ENCODE measurements around the gene ZNF526.
"Not testable (repeated sequence)": the region's sequence is repeated elsewhere in the genome, so short reads cannot be mapped to it uniquely, and the experiment has no call there.

Gene ZNF526

DNA sequence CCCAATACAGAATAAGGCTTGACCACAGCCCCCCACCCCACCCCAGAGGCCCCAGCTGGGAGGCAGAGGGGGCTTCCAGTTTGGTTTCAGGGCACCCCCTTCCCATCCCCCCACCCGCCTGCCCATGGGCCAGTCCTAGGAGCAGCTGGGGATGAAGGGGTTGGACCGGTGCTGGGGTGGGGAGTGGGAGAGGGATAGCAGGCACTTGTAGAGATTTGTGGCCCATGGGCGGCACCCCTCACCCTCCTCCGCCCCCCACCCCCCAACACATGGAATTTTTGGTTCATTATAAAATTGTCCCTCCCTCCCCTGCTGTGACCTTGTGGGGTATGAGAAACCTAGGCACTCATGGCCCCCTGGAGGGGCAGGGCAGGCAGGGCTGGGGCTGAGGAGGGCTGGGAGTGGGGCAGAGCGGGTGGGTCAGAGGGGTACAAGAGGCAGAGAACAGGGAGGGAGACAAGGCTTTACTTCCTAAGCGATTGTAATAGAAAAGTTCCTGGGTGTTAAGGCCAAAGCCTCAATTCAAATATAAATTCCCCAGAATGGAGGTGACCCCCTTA is 27.6 kb downstream of the ZNF526 start:
- no peak for DNase-seq (ENCODE audit: low spot score)

DNA sequence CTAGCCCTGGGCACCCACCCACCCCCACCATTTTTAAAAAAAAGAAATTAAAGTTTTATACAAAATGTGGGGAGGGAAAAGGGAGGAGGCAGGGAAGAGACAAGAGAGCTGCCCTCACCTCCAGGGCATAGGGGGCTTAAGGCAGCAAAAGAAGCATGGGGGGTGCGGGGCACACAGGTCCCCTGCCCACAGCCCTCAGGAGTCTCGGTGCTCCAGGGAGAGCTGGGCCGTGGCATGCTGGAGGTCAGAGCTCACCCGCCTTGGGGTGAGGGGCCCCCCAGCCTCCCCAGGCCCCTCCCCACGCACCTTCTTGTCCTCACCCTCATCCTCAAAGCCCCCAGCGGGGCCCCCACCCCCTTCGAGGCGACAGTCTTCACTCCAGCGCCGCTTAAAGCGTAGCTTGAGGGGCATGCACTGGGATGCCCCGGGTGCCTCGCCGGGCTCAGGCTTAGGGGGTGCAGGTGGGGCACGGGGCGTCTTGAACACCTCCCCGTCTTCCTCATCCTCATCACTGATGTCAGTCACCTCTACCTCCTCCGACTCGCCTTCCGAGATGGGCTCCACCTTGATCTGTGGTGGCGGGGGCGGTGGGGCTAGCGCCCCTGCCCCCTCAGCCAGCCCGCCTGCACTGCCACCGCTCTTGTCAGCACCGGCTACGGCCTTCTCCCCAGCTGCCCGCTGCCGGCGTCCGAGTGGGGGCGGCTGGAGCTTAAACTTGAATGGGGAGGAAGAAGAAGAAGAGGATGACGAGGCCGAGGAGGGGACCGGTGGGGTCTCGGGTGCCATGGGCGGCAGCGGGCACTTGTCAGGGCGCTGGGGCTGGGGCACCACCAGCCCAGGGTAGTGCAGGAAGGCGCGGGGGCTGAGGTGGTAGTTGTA is 28.4 kb downstream of the ZNF526 start:
- no peak for DNase-seq (ENCODE audit: low spot score)

DNA sequence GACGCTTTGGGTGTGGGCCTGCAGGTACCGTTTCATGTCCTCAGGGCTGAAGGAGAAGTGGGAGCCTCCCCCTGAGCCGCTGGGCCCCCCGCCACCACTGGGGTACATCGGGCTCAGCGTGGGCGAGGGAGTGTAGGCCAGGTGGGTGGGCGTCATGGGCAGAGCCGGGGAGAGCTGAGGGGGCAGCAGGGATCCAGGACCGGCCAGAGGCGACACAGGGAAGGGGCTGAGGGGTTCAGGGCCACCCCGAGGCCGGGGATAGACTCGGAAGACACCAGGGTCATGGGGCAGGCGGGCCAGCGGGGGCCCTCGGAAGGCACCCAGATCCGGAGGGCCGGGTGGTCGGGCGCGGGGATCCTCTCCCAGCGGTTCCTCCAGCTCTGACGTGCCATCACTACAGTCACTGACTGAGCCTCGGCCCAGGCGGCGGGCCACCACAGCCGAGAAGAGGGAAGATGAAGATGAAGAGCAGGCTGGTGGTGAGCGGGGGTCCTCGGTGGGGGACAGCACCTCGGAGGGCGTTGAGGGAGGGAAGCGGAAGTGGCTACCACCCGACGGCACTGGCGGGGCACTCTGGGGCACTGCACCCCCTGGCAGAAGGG is 29.1 kb downstream of the ZNF526 start:
- DNase-seq (ENCODE audit: low spot score), result no peak

DNA sequence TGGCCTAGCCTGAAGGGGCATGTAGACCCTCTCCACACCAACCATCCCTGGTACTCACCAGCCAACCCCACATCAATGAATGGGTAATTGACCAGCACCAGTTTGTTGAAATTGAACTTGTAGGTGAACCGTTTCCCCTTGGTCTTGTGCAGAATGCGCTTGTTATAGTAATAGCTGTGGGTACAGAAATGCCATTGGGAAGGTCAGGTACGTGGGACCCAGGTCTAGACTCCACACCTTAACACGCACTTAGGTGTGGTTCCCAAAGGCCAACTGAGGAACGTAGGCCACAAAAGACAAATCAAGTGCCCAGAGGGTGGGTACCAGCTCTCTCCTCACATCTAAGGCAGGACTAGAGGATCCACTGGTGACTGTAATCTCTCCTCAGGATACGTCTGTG is 29.7 kb downstream of the ZNF526 start:
- DNase-seq (ENCODE audit: low spot score), result no peak

DNA sequence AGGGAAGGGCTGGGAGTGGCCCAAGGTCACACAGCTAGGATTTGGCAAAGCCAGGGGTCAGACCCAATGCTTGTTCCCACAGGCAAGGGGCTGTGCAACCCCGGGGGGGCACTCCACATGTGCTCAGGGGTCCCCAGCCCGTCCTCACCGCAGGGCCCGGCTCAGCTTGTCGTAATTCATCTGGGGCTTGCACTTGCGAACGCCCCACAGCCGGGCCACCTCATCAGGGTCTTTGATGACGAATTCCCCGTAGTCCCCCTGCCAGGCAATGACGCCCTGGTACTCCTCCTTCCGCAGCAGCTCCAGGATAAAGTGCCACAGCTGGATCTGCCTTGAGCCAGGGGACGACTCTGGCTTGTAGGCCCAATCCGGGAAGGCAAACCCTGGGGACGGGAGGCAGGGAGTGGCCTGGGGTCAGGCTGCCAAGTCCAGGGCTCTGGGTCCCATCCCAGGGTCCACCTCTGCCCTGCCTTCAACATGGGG is 30.1 kb downstream of the ZNF526 start:
- no peak for DNase-seq (ENCODE audit: low spot score)

DNA sequence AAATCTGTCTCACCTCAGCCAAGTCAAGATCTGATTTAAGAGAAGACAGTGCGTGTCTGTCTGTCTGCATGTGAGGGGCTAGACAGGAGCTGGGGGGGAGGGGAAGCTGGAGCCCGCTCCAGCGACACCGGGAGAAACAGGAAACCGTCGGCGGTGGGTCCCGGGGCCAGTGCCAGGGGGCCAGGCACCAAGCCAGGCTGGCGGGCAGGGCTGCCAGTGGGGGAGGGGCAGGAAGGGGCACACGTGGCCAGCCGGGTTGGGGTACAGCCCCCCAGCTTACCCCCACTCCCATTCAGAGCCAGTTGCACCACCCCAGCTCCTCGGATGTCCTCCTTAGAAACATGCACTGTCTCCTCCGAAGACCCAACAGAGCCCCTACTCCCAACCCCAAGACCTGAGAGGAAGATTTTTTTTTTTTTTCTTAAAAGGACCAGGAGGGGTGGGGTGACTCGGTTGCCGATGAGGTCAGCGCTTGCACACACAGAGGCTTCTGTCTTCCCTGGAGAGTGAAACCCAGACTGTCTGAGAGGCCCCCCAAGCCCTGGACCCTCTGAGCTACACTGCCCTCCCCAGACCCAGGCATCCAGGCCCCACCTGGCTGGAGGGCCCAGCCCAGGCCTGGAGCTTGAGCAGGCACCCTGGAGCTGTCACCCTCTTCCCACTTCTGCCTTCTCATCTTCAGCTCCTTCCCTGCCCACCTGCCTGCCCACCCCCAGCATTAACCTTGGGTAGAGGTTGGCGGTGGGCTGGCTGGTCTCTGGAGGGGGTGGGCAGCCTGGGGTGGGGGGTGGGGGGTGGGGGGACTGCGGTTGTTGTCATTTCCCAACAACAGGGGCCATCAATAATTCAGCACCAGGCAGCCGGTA is 30.8 kb downstream of the ZNF526 start:
- no peak for DNase-seq (ENCODE audit: low spot score)

DNA sequence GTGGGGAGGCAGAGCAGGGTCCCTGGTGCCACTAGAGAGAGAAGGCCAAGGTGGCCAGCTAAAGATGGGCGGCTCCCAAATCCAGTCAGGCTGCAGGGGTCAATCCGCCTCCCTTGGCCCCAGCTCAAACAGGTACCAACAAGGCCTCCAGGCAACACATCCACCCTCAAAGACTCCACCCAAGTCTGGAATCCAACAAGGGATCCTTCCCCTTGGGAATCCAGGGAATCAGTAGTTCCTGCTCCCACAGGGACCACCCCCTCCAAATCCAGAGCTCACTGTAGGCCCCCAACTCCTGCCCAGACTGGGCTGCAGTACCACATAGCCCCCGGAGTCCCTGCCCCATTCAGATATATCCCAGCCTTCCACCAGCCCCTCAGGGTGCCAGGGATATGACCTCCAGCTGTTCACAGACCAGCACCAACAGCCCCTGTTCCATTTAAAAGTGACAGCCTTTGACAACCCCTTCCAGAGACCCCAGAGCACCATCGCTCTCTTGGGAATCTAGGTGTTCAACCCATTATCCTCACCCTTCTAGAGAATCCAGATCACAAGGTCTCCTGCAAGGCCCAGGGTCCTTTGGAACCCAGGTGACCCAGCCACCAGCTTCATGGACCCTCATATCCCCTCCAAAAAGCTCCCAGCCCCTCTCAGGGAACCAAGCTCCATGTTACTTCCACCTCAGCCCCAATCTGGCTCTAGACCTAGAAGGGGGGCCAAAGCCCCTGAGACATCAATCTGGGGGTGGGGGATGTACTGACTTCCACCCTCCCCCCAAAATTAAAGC is 31.7 kb downstream of the ZNF526 start:
- no peak for DNase-seq (ENCODE audit: low spot score)

DNA sequence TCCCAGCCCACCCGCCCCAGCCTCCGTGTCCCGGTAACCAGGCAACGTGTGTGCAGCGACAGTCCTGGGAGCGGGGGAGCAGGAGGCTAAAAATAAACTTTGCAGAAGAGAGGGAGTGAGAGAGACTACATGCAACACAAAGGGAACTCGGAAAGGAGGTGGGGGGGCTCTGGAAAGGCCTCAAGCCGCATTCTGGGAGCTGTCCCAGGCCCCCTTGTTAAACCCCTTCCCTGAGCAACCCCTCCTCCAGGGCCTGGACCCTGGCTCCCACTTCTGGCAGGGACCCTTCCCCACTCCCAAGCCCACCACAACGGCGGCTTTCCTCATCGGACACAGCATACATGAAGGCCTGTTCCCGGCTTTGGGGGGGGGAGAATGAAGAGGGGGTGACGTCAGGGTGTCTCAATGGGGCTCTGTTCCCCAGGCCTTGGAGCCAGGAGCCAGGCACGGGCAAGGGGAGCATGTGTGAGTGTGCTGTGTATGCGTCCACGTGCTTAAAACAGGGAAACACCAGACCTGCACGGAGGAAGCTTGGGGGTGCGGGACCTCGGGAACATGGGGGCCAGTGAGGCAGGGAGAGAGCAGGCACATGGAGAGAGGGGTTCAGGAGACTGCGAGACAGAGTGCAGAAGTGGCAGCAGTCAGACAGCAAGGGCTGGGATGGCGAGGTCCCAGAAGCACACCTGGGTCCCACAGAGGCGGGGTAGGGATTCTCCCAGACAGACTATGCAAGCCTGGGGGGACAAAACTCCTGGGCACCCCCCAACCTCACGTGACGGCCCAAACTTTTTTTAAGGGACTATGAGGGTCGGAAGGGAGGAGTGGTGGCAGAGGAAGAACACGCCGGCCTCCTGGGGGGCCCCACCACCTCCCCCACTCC is 32.5 kb downstream of the ZNF526 start:
- DNase-seq (ENCODE audit: low spot score), result no peak

DNA sequence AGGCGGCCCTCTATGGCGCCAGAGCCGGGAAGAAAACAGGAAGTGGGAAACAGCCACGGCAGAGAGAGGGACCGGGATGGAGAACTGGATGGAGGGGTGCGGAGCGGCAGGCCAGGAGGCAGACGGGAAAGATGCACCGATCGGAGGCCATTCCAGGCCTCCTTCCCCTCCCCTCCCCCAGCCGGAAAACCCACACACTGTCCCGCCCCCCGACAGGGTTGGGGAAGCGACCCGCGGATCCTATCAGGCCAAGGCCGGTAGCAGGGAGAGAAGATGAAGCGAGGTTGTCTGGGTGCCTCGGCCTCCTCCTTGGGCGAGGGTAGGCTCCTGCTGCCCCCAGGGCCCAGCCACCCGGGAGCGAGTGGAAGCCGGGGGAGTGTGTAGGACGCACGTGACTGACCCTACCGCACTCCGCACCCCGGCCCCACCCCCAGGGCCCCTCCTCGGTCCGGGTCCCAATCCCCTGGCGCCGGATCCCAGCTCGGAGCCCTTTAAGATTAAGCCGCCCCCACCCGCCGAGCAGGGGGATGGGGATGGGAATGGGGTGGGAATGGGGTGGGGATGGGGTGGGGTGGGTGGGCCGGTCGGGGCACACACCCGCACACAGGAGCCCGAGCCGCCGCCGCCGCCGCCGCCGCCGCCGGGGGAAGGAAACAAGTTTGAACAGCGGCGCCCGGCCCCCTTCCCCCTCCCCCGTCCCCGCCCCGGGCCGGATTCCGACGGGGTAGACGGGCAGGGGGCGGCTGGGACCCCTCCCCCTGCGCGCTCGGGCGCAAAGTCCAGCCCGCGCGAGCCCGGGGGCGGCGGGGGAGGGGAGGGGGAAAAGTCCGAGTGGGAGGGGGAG is 33.4 kb downstream of the ZNF526 start:
- peak; percentile 66 for DNase-seq (ENCODE audit: low spot score)

DNA sequence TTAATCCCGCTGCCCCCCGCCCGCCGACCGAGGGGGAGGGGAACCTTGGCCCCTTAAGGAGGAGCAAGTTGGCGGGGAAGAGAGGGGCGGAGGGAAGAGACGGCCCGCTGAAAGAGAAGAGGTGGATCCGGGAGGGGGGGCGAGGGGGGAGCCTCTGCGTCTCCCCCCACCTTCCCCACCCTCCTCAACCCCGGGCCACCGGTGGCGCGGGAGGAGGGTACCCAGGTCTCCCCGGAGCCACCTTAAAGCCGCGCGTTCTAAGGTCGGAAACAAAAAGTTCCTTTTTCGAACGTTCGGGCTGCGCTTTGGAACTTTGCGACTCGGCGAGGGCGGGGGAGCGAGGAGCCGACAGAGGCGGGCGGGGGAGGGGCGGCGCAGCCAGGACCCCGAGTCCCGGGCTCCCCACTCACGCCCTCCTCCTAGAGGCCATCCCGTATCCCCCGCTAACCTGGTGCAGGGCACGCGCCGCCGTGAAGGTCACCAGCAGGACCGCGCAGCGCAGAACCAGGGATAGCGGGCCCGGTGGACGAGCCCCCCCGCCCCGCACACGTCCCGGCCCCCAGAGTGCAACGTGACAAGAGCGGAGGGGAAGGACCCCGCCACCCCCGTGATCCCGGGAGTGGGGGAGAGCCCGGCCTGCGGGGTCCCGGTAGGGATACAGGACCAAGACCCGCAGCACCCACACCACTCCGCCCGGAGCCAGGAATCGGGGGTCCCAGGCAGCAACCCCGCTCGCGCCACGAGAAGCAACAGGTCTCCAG is 34.2 kb downstream of the ZNF526 start:
- DNase-seq (ENCODE audit: low spot score), result peak; percentile 68

DNA sequence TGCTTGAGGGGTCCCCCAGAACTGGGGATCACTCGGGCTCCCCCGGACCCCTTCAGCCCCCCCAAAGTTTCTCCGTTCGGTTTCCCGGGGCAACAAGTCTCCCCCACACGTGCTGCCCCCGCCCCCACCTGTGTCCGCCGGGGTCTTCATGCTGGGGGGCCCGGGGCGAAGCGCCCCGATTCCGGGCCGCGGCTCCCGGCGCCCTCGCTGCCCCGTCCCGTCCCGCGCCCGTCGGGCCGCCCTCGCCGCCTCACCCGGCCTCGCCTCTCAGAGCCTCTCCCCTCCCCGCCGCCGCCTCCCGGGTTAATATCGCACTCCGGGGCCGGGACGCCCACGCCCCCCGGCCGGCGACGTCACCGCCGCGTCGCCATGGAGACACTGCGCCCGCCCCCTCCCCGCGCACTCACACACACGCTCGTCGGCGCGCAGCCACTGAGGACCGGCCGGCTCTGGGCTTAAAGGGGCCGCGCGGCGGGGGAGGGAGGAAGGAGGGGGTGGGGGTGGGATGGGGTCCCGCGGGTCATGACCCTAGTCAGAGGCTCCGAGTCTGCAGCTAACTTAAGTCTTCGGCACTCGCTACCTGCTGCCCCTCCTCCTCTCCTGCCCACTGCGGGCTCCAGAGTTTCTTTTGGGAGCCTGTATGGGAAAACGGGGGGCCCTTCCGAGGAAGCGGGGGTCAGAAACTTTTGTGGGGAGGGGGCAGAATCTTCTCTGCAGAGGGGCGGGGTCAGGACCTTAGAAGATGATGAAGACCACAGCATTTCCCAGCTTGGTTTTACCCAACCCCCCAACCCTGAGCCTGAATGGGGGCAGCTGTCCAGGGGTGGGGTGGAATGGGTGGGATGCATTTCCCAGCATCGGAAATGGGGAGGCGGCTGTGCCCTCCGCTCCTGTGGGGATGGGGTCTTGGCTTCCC is 35.0 kb downstream of the ZNF526 start, which contains the start of gene ERF:
Gene ERF, minus strand, starts transcription at position 279 of the 916 bp plus-strand sequence. Its CDS starts 129 bp downstream, at position 150.
- DNase-seq (ENCODE audit: low spot score), result peak; percentile 93

DNA sequence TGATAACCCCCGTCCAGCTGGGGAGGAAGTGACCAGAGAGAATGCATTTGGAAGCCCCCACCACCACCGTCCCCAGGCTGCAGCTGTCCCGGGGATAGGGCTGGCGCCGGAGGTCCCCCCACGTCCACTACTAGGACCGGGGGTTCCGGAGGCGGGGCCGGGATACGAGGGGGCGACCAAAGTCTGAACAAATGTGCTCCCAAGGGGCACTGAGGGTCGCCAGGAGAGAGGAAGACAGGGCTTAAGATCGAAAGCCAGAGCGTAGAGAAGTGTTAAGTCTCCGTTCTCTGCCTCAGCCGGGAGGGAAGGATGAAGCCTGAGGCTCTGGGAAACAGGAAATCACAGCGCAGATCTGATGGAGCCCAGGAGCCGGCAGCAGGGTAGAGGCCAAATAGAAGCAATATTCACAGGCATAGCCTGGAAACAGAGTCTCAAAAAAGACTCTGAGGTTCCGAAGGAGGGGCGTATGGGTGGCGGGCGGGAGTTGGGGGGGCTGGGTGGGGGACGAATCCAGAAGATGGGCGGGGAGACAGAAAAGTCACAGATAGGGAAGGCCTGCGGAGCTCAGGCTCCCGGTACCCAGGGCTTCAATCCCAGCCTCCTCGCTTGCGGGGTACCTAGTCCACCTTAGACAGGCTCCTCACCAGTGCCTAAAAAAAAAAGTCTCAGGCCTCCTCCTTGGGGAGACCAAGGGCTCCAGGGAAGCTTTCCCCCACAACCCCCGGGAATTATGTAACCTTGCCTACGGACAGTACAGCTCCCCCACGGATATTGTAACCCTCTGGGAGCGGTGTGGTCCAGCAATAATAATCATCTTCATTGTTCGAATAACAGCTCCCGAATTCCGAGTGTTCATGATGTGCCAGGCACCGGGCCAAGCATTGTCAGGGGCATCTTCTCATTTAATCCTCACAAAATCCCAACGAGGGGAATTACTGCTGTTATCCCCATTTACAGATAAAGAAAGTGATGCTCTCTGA is 35.9 kb downstream of the ZNF526 start:
- DNase-seq (ENCODE audit: low spot score), result no peak

DNA sequence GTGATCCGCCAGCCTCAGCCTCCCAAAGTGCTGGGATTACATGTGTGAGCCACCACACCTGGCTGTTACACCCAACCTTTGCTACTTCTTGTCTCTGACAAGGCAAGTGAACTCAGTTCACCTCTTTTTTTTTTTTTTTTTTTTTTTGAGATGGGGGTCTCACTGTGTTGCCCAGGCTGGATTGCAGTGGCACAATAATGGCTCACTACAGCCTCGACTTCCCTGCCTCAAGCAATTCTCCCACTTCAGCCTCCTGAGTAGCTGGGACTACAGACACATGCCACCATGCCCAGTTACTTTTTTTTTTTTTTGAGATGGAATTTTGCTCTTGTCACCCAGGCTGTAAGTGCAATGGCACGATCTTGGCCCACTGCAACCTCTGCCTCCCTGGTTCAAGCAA is 37.7 kb downstream of the ZNF526 start:
- not testable (repeated sequence) for DNase-seq (ENCODE audit: low spot score)

DNA sequence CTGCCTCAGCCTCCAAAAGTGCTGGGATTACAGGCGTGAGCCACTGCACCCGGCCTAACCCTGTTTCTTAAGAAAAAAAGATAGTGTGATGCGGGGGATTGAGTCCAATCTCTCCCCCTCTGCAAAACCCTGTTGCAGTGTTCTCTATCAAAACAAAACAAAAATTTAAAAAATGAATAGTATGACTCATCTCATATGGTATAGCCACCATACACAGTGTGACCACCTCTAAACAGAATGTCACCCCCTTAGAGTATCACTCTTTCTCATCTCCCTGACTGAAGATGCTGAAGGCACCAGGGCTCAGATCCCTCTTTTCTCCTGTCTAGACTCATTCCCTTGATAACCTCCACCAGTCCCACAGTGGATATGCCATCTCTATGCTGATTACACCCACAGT is 41.7 kb downstream of the ZNF526 start:
- no peak for DNase-seq (ENCODE audit: low spot score)

DNA sequence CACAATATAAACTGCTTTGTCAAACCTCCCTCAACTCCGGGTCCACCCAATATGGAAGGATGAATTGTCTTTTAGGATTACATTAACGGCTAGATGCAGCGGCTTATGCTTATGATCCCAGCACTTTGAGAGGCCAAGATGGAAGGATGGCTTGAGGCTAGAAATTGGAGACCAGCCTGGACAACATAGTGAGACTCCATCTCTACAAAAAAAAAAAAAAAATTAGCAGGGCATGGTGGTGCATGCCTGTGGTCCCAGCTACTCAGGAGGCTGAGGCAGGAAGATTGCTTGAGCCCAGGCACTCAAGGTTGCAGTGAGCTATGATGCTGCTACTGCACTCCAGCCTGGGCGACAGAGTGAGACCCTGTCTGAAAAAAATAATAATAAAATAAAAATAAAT is 46.0 kb downstream of the ZNF526 start:
- not testable (repeated sequence) for DNase-seq (ENCODE audit: low spot score)

DNA sequence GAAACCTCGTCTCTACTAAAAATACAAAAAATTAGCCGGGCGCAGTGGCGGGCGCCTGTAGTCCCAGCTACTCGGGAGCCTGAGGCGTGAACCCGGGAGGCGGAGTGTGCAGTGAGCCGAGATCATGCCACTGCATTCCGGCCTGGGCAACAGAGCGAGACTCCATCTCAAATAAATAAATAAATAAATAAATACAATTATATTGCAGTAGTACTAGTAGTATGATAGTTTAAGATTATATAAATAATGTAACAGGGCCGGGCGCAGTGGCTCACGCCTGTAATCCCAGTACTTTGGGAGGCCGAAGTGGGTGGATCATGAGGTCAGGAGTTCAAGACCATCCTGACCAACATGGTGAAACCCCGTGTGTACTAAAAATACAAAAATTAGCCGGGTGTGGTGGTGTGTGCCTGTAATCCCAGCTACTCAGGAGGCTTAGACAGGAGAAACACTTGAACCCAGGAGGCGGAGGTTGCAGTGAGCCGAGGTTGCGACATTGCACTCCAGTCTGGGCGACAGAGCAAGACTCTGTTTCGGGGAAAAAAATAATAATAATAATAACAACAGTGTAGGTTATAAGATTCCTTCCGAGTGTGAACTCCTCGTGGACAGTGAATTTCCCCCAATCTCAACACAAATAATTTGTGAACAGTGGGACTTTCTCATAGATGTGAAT is 47.0 kb downstream of the ZNF526 start:
- not testable (repeated sequence) for DNase-seq (ENCODE audit: low spot score)
